ENCODE measurements around the gene SLC16A4. TPM values are rescaled to one million over a fixed set of nuclear protein-coding genes. Genes with fewer than 3 reads are reported as not detected.
A peak's percentile ranks its signal among the peaks of the same experiment; 100 is the strongest.
"Not testable (repeated sequence)": the region's sequence is repeated elsewhere in the genome, so short reads cannot be mapped to it uniquely, and the experiment has no call there.

SLC16A4 gene
- 10 to 100 TPM; 10.5 to 16.9 (median 15.2) TPM for total RNA-seq

DNA sequence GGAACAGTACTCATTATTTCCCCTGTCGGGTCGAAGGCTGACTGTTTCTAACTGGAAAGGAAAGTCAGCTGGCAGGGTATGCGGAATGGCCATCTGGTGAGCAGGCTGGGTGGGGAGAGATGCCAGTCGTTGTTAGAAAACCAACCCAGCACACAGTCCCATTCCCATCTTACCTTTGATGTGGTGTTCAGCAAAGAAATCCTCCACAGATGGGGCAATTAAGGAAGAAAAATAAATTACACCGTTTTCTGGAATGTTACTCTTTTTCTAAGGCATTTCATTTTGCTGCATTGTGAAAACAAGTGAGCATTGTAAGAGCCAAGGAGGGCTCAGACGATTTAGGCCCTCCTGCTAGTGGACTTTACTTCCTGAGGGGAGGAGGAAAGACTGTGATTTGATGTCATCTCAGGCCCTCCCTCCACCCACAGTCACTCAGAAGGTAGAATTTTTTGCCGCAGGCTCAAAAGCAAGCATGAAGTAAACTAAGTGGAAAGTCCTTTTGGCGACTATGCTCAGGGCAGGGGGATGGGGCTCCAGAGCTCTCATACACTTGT is at the start of gene SLC16A4:
TSS of gene SLC16A4 (minus strand) at position 335 of the 554 bp plus-strand sequence. CDS start 1,703 bp downstream, outside the sequence.
- Histone ChIP-seq H3K4me1 (peaks cover 3 to 34% (median 5%) of the 10 kb centered on the region in 3 donors), H3K9me3 (no peaks in the 10 kb centered on the region), H3K36me3 (peaks cover 0 to 41% of the 10 kb centered on the region in 2 donors), H3K27ac (peak within 1 kb of the TSS; percentile 68 to 77 (median 76)), H3K27me3 (no peaks in the 10 kb centered on the region), H3K4me3 (peak within 1 kb of the TSS; percentile 34 to 44)
- TF ChIP-seq EP300 (IDR thresholded peaks at IDR 0.05) (no peak), POLR2A (IDR thresholded peaks at IDR 0.05) (peak in 1 of 2 donors; percentile 15), POLR2AphosphoS5 (IDR thresholded peaks at IDR 0.05) (peak; percentile 62)
- ATAC-seq, result peak; percentile 79
- 19 to 31% methylated on average over 8 of the region's 8 CpGs for WGBS, 2 donors (ENCODE audit: low coverage in 1 of 2)

- not testable (repeated sequence) for H3K4me1 ChIP-seq, H3K27me3 ChIP-seq, ATAC-seq, H3K9me3 ChIP-seq, H3K4me3 ChIP-seq, H3K27ac ChIP-seq, H3K36me3 ChIP-seq
- 72 to 83% methylated on average over 3 of the region's 3 CpGs for WGBS, 2 donors (ENCODE audit: low coverage in 1 of 2)
Measured at GRCh38 chr1:110439873-110440272, 49.0 kb upstream of the SLC16A4 start.

GRCh38 chr1:110438893-110439292 is 48.1 kb upstream of the SLC16A4 start:
- TF ChIP-seq EP300 (IDR thresholded peaks at IDR 0.05) (no peak), POLR2A (IDR thresholded peaks at IDR 0.05) (no peak), POLR2AphosphoS5 (IDR thresholded peaks at IDR 0.05) (no peak)
- TF ChIP-seq, protein P1, sequence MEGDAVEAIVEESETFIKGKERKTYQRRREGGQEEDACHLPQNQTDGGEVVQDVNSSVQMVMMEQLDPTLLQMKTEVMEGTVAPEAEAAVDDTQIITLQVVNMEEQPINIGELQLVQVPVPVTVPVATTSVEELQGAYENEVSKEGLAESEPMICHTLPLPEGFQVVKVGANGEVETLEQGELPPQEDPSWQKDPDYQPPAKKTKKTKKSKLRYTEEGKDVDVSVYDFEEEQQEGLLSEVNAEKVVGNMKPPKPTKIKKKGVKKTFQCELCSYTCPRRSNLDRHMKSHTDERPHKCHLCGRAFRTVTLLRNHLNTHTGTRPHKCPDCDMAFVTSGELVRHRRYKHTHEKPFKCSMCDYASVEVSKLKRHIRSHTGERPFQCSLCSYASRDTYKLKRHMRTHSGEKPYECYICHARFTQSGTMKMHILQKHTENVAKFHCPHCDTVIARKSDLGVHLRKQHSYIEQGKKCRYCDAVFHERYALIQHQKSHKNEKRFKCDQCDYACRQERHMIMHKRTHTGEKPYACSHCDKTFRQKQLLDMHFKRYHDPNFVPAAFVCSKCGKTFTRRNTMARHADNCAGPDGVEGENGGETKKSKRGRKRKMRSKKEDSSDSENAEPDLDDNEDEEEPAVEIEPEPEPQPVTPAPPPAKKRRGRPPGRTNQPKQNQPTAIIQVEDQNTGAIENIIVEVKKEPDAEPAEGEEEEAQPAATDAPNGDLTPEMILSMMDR (IDR thresholded peaks at IDR 0.05), result no peak
- H3K4me3 ChIP-seq, result no peak overlapping the region
- H3K27ac ChIP-seq, result no peak overlapping the region
- WGBS, 2 donors (ENCODE audit: low coverage in 1 of 2), result 46 to 72% methylated on average over 4 of the region's 4 CpGs
- peaks cover 4% of the 10 kb centered on the region for H3K27me3 ChIP-seq
- no peaks in the 10 kb centered on the region for H3K4me1 ChIP-seq
- H3K9me3 ChIP-seq, result no peaks in the 10 kb centered on the region
- no peaks in the 10 kb centered on the region for H3K36me3 ChIP-seq
- no peak for ATAC-seq

- WGBS, 2 donors (ENCODE audit: low coverage in 1 of 2), result 73 to 93% methylated on average over 3 to 6 of the region's 9 CpGs
- not testable (repeated sequence) for H3K4me1 ChIP-seq, ATAC-seq, H3K36me3 ChIP-seq, H3K4me3 ChIP-seq, H3K9me3 ChIP-seq, H3K27ac ChIP-seq
- peaks cover 15% of the 10 kb centered on the region for H3K27me3 ChIP-seq
Measured at GRCh38 chr1:110437645-110438299, 46.9 kb upstream of the SLC16A4 start.

- TF ChIP-seq EP300 (IDR thresholded peaks at IDR 0.05) (no peak), POLR2AphosphoS5 (IDR thresholded peaks at IDR 0.05) (no peak), POLR2A (IDR thresholded peaks at IDR 0.05) (no peak)
- TF ChIP-seq, protein P1 (IDR thresholded peaks at IDR 0.05), result no peak
- Histone ChIP-seq H3K4me3 (no peak overlapping the region), H3K27me3 (peaks cover 21% of the 10 kb centered on the region), H3K4me1 (no peaks in the 10 kb centered on the region), H3K9me3 (no peaks in the 10 kb centered on the region), H3K36me3 (no peaks in the 10 kb centered on the region), H3K27ac (no peak overlapping the region)
- 32 to 63% methylated on average over 3 to 5 of the region's 7 CpGs for WGBS, 2 donors (ENCODE audit: low coverage in 1 of 2)
- ATAC-seq, result no peak
Measured at GRCh38 chr1:110436635-110437034, 45.8 kb upstream of the SLC16A4 start.

DNA sequence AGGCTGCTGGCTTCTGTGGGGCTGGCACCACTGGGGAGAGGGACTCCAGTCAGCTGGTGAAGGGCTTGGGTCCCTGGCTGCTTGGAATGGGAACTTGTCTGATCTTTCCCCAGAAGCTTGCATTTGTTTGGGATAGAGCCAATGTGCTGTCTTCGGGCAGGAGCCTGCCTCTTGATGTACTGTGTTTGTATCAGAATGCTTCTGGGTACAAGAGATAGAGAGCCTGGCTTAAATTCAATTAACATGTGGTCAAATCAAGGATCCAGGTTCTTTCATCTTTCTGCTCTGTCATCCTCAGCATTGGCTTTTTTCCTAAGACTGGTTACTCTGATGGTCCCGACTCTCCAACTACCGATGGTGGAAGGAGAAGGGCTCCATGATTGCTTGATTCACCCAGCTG is 44.1 kb upstream of the SLC16A4 start:
- no peak for ATAC-seq
- TF ChIP-seq POLR2AphosphoS5 (IDR thresholded peaks at IDR 0.05) (no peak), EP300 (IDR thresholded peaks at IDR 0.05) (no peak), POLR2A (IDR thresholded peaks at IDR 0.05) (no peak)
- TF ChIP-seq, protein P1 (IDR thresholded peaks at IDR 0.05), result no peak
- Histone ChIP-seq H3K4me1 (no peaks in the 10 kb centered on the region), H3K4me3 (no peak overlapping the region), H3K36me3 (no peaks in the 10 kb centered on the region), H3K27me3 (peaks cover 38% of the 10 kb centered on the region), H3K9me3 (no peaks in the 10 kb centered on the region), H3K27ac (no peak overlapping the region)
- 59 to 92% methylated on average over 2 to 3 of the region's 3 CpGs for WGBS, 2 donors (ENCODE audit: low coverage in 1 of 2)

Data from gastroesophageal sphincter (tissue), 4 donors.